H1 (cell line): ENCODE results near the gene NECAB3.
A peak's percentile ranks its signal among the peaks of the same experiment; 100 is the strongest.

ENCODE experiments used
- ATF2 ChIP-seq: IDR thresholded peaks from 2 replicates; pipeline ENCODE4 v1.6.1; 2012; ENCODE audit warnings: low read length, inconsistent platforms
- BACH1 ChIP-seq: IDR thresholded peaks from 2 replicates; pipeline ENCODE4 v1.6.1; 2012; ENCODE audit warnings: low read length, improper control_type of control experiment
- CEBPB ChIP-seq: IDR thresholded peaks from 2 replicates; pipeline ENCODE4 v1.6.1; 2012; ENCODE audit warnings: low read depth, low read length
- CHD1 ChIP-seq: IDR thresholded peaks from 2 replicates; pipeline ENCODE4 v1.6.1; 2012; ENCODE audit warnings: low read depth, low read length, improper control_type of control experiment
- CREB1 ChIP-seq: IDR thresholded peaks from 2 replicates; pipeline ENCODE4 v1.6.1; 2012; ENCODE audit warnings: inconsistent platforms
- JUND ChIP-seq: IDR thresholded peaks from 2 replicates; pipeline ENCODE4 v1.6.1; 2011; ENCODE audit warnings: mild to moderate bottlenecking, improper control_type of control experiment, low read length
- POLR2A ChIP-seq, 2 experiments: IDR thresholded peaks; 1 replicate in 1 of 2; 2 replicates in 1 of 2; pipeline ENCODE4 v1.6.1; 2011; ENCODE audit warnings: low read depth in 2 of 2, low read length in 2 of 2, mild to moderate bottlenecking in 2 of 2; ENCODE audit errors: control extremely low read depth in 1 of 2
- POLR2AphosphoS5 ChIP-seq: IDR thresholded peaks from 2 replicates; pipeline ENCODE4 v1.6.1; 2011; ENCODE audit warnings: low read depth, low read length
- SAP30 ChIP-seq: fragments of 300-600 bp; sonication (generic); IDR thresholded peaks from 2 replicates; pipeline ENCODE4 v1.7.1; 2012; ENCODE audit warnings: low read length, moderate library complexity, mild to moderate bottlenecking, inconsistent platforms; ENCODE audit not compliant: insufficient read depth, insufficient replicate concordance
- SP1 ChIP-seq: IDR thresholded peaks from 2 replicates; pipeline ENCODE4 v1.6.1; 2011; ENCODE audit warnings: low read depth, low read length
- SUZ12 ChIP-seq: fragments of 200-600 bp; sonication (generic); IDR thresholded peaks from 2 replicates; pipeline ENCODE4 v1.6.1; 2012; ENCODE audit warnings: mild to moderate bottlenecking, inconsistent platforms, low read length, moderate library complexity, mixed read lengths
- TF ChIP-seq, protein P1 (sequence below), 3 experiments: IDR thresholded peaks; 1 replicate in 2 of 3; 2 replicates in 1 of 3; pipeline versions ENCODE4 v1.5.1 to v1.6.1; 2011; ENCODE audit warnings: low read length in 3 of 3, mild to moderate bottlenecking in 3 of 3, inconsistent platforms in 2 of 3, low read depth in 1 of 3, moderate library complexity in 1 of 3; ENCODE audit not compliant: insufficient read depth in 1 of 3; ENCODE audit errors: control extremely low read depth in 1 of 3

DNA sequence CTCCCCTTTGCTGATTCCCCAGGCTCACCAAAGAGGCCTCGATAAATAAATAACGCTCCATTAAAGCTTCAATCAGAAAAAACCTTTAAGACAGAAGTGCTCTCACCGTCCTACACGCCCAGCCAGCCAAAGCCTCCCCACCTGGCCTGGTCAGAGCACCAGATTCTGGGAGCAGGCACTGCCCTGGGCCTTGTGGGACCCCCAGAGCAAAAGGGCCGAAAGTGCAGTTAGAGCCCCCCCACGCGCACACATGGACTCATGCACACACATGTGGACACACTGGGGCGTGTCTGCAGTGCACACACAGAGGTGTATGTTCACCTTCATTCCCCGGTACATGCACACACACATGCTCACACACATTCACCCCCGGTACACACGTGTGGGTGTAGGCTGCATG lies 1.9 kb upstream of the NECAB3 start:
- TF ChIP-seq SAP30 (no peak), POLR2A (IDR thresholded peaks at IDR 0.05; ENCODE audit: control extremely low read depth in 1 of 2, low read depth in 2 of 2, low read length in 2 of 2) (no peak), JUND (no peak), ATF2 (no peak), SP1 (no peak), POLR2AphosphoS5 (peak; percentile 56; the same call in 1 of the 2 replicates), CEBPB (no peak), SUZ12 (no peak), CHD1 (no peak), CREB1 (no peak), BACH1 (no peak)
- TF ChIP-seq, protein P1, sequence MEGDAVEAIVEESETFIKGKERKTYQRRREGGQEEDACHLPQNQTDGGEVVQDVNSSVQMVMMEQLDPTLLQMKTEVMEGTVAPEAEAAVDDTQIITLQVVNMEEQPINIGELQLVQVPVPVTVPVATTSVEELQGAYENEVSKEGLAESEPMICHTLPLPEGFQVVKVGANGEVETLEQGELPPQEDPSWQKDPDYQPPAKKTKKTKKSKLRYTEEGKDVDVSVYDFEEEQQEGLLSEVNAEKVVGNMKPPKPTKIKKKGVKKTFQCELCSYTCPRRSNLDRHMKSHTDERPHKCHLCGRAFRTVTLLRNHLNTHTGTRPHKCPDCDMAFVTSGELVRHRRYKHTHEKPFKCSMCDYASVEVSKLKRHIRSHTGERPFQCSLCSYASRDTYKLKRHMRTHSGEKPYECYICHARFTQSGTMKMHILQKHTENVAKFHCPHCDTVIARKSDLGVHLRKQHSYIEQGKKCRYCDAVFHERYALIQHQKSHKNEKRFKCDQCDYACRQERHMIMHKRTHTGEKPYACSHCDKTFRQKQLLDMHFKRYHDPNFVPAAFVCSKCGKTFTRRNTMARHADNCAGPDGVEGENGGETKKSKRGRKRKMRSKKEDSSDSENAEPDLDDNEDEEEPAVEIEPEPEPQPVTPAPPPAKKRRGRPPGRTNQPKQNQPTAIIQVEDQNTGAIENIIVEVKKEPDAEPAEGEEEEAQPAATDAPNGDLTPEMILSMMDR (IDR thresholded peaks at IDR 0.05; ENCODE audit: control extremely low read depth in 1 of 3, insufficient read depth in 1 of 3, low read depth in 1 of 3, low read length in 3 of 3): no peak
